HG03025 (cell line): ENCODE data around the gene NDUFC2.
"Not testable (repeated sequence)": the region's sequence is repeated elsewhere in the genome, so short reads cannot be mapped to it uniquely, and the experiment has no call there.

Experiments
- ATAC-seq: cut with Tn5 transposase; IDR thresholded peaks from one replicate; pipeline ENCODE4 v1.9.1; 2021; ENCODE audit warnings: mild to moderate bottlenecking, moderate library complexity; ENCODE audit not compliant: unreplicated experiment, low FRiP score

The NDUFC2 gene

GRCh38 chr11:78056093-78056492 is 23.6 kb downstream of the NDUFC2 start:
- ATAC-seq, result no peak

GRCh38 chr11:78054971-78055370 is 24.7 kb downstream of the NDUFC2 start:
- no peak for ATAC-seq

- ATAC-seq, result no peak
Observed at GRCh38 chr11:78050964-78051831, 28.5 kb downstream of the NDUFC2 start.

- ATAC-seq, result no peak
Observed at GRCh38 chr11:78049348-78049747, 30.3 kb downstream of the NDUFC2 start.

- ATAC-seq, result no peak
Observed at GRCh38 chr11:78048561-78048960, 31.1 kb downstream of the NDUFC2 start.

GRCh38 chr11:78046486-78046854 is 33.2 kb downstream of the NDUFC2 start:
- ATAC-seq, result no peak

GRCh38 chr11:78045851-78046485 is 33.7 kb downstream of the NDUFC2 start:
- ATAC-seq, result no peak

GRCh38 chr11:78044706-78045105 is 35.0 kb downstream of the NDUFC2 start:
- ATAC-seq, result no peak

GRCh38 chr11:78041843-78042440 is 37.7 kb downstream of the NDUFC2 start:
- ATAC-seq, result no peak

GRCh38 chr11:78041380-78041719 is 38.3 kb downstream of the NDUFC2 start:
- not testable (repeated sequence) for ATAC-seq

- ATAC-seq, result no peak
Observed at GRCh38 chr11:78040691-78041379, 38.8 kb downstream of the NDUFC2 start.

- ATAC-seq, result no peak
Observed at GRCh38 chr11:78039919-78040671, 39.6 kb downstream of the NDUFC2 start.

GRCh38 chr11:78039391-78039918 is 40.2 kb downstream of the NDUFC2 start:
- no peak for ATAC-seq

GRCh38 chr11:78038697-78039313 is 40.9 kb downstream of the NDUFC2 start:
- no peak for ATAC-seq

- no peak for ATAC-seq
Observed at GRCh38 chr11:78037825-78038620, 41.6 kb downstream of the NDUFC2 start.

GRCh38 chr11:78037056-78037455 is 42.6 kb downstream of the NDUFC2 start:
- no peak for ATAC-seq

- ATAC-seq, result no peak
Observed at GRCh38 chr11:78036313-78036712, 43.3 kb downstream of the NDUFC2 start.

GRCh38 chr11:78034623-78035022 is 45.0 kb downstream of the NDUFC2 start:
- ATAC-seq, result no peak

GRCh38 chr11:78033040-78033439 is 46.6 kb downstream of the NDUFC2 start:
- no peak for ATAC-seq
